GM12873 (cell line): ENCODE data around the gene KIF26B.

Source experiments
- TF ChIP-seq, protein P1 (sequence below): IDR thresholded peaks from 2 replicates; pipeline ENCODE4 v1.5.1; 2012; ENCODE audit warnings: low read depth, mild to moderate bottlenecking, moderate library complexity, low read length, control low read depth; ENCODE audit not compliant: insufficient read depth; ENCODE audit errors: missing control alignments

The KIF26B gene

DNA sequence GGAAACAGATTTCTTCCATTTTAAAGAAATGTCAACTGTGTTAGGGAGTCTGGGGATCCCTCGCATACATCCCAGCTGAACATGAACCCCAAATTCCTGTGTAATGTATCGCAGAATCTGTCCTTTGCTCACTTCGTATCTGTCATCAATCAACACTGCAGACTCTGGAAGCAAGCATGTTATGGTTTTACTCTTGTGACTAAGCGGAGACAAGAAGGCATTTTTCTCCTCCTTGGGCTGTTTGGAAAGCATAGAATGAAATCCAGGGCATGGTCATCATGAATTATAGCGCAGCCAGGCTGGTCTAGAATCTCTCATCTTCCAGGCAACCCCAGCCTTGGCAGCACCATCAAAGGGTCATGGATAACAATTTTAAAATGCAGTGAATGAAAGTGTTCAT, 290.2 kb downstream of the KIF26B start:
- TF ChIP-seq, protein P1, sequence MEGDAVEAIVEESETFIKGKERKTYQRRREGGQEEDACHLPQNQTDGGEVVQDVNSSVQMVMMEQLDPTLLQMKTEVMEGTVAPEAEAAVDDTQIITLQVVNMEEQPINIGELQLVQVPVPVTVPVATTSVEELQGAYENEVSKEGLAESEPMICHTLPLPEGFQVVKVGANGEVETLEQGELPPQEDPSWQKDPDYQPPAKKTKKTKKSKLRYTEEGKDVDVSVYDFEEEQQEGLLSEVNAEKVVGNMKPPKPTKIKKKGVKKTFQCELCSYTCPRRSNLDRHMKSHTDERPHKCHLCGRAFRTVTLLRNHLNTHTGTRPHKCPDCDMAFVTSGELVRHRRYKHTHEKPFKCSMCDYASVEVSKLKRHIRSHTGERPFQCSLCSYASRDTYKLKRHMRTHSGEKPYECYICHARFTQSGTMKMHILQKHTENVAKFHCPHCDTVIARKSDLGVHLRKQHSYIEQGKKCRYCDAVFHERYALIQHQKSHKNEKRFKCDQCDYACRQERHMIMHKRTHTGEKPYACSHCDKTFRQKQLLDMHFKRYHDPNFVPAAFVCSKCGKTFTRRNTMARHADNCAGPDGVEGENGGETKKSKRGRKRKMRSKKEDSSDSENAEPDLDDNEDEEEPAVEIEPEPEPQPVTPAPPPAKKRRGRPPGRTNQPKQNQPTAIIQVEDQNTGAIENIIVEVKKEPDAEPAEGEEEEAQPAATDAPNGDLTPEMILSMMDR = no peak

DNA sequence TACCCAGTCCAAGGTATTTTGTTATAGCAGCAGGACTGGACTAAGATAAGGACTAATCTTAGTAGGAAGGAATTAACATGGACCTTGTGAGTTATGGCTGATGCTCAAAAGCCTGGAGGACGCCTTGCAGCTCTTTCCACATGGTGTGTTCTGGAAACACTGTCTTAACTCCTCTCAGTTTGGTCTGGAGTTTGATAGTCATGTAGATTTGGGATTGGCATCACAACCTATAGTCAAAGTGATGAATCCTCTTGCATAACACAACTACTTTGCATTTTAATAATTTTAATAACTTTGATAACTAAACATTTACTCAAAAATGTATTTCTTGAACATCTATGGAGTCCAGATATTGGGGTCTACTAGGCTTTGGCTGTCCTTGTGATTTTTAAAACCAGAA, 293.7 kb downstream of the KIF26B start:
- TF ChIP-seq, protein P1 = no peak

DNA sequence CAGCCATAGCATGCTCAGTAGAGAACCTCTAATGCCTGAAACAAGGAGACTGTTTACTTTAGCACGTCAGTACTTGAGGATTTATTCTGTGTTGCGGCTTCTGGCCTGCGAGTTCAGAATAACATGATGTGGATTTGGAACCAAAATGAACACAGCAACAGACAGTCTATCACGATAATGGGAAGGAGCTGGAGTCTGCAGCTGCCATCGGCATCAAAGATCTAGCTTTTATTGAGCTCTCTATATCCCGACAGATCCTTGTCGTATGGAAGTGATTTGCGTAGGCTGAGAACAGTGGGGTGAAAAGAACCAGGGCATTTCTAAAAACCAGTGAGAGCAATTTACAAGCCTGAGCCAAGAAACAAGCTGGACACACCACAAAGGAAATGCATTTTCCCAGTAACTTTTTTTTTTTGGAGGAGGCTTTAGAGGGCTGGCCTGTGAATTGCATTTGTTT, 294.2 kb downstream of the KIF26B start:
- TF ChIP-seq, protein P1 = no peak

DNA sequence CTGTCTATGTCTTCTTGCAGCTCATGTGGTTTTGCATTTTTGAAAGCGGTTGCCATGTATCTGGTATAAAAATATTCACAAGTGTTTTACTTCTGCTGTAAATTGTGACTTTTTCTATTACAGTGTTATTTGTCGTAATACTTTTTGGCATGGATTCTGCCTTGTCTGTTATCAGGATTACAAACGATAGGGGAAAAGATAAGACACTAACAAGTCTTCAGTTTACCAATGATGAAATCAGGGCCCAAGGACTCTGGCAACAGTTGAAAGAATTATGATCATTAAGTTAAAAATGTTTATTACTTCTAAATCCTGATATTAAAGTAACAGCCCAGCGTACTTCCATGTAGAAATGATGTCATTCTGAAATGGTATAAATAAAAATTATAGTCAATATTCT, 298.8 kb downstream of the KIF26B start:
- TF ChIP-seq, protein P1 = no peak

GRCh38 chr1:245454051-245454450, 299.3 kb downstream of the KIF26B start:
- TF ChIP-seq, protein P1 = no peak

DNA sequence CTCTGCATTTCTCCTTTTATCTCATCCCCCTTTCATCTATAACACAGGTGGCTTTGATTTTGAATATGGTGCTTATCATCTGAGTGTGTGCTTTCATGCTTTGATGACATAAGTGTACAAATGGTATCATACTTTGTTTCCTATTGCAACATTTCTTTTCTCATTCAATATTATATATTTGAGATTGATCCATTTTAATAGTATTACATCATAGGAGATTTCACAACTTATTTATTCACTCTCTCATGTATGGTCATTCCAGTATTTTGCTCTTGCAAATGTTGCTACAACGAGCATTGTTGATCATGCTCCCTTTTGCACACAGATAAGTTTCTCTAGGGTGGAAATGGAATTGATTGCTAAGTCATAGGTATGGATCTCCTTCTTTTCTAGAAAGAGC, 302.8 kb downstream of the KIF26B start:
- TF ChIP-seq, protein P1 = no peak

- TF ChIP-seq, protein P1 = no peak
These were observed 303.4 kb downstream of the KIF26B start for GRCh38 chr1:245458234-245458633.

GRCh38 chr1:245458761-245459174, 304.0 kb downstream of the KIF26B start:
- TF ChIP-seq, protein P1 = no peak
